Measurements from ENCODE around the gene GOLT1B.

Gene GOLT1B, protein sequence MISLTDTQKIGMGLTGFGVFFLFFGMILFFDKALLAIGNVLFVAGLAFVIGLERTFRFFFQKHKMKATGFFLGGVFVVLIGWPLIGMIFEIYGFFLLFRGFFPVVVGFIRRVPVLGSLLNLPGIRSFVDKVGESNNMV

DNA sequence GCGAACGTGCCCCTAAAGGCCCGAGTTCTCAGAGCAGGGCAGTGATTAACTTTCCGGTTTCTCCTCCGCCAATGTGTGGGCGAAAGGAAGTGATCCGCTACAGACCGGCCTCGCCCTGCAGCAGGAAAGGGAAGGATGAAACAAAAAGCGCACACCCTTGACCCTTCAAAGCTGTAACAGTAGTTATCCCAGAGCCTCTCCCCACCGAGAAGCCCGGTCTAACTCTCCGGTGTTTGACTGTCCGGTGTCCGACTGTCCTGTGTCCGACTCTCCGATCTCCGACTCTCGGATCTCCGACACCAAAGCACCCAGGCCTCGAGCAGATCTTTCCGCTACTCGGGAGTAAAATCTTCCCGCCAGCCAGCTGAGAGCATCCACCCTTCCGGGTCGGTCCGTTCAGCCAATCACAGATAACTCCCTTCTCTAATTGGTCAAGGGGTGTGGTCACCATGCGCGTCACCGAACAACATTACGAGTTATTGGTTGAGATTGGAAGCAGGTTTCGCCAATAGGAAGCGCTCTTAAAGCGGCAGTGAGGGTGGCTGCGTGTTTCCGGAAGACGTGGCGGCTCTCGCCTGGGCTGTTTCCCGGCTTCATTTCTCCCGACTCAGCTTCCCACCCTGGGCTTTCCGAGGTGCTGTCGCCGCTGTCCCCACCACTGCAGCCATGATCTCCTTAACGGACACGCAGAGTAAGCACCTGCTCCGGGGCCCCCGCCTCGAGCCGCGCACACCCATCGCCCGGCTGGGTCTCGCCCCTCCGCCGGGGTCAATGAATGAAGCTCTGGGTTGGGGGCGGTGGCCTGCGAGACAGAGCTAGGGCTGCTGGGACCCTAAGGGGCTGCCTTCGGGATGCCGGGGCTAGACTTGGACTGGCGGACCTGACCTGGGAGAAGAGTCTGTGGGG lies at the start of gene GOLT1B, which contains the start of gene RECQL:
GOLT1B (plus strand) TSS at position 532 of the 906 bp plus-strand sequence; CDS start at position 667, 135 bp downstream.
RECQL (minus strand) TSS at position 378 of the 906 bp plus-strand sequence. CDS start 2,065 bp downstream, outside the sequence.
- Histone ChIP-seq H3K9me3 (ENCODE audit: insufficient read depth, low read length, severe bottlenecking) (no peaks in the 10 kb centered on the region), H3K4me2 (ENCODE audit: insufficient read depth, low read length) (peak within 1 kb of the TSS; percentile 87), H3K9ac (ENCODE audit: low read depth, low read length) (peak within 1 kb of the TSS; percentile 88), H3K27me3 (ENCODE audit: insufficient read depth, low read length, poor library complexity) (no peaks in the 10 kb centered on the region), H4K20me1 (ENCODE audit: insufficient read depth, low read length) (peaks cover 5% of the 10 kb centered on the region; the same call in 1 of the 2 replicates), H2AFZ (ENCODE audit: low read depth, low read length) (peak within 1 kb of the TSS; percentile 96), H3K36me3 (ENCODE audit: insufficient read depth, low read length) (peaks cover 27% of the 10 kb centered on the region), H3K79me2 (ENCODE audit: insufficient read depth, low read length) (peaks cover 76% of the 10 kb centered on the region), H3K4me3 (ENCODE audit: low read depth in 1 of 2, low read length in 2 of 2) (peak within 1 kb of the TSS; percentile 83 to 98), H3K27ac (ENCODE audit: low read length) (peak within 1 kb of the TSS; percentile 76), H3K4me1 (ENCODE audit: insufficient read depth, low read length) (peaks cover 44% of the 10 kb centered on the region)
- TF ChIP-seq, protein P1, sequence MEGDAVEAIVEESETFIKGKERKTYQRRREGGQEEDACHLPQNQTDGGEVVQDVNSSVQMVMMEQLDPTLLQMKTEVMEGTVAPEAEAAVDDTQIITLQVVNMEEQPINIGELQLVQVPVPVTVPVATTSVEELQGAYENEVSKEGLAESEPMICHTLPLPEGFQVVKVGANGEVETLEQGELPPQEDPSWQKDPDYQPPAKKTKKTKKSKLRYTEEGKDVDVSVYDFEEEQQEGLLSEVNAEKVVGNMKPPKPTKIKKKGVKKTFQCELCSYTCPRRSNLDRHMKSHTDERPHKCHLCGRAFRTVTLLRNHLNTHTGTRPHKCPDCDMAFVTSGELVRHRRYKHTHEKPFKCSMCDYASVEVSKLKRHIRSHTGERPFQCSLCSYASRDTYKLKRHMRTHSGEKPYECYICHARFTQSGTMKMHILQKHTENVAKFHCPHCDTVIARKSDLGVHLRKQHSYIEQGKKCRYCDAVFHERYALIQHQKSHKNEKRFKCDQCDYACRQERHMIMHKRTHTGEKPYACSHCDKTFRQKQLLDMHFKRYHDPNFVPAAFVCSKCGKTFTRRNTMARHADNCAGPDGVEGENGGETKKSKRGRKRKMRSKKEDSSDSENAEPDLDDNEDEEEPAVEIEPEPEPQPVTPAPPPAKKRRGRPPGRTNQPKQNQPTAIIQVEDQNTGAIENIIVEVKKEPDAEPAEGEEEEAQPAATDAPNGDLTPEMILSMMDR (IDR thresholded peaks at IDR 0.05; ENCODE audit: borderline replicate concordance, extremely low read depth, low read length, poor library complexity, severe bottlenecking) = no peak
- no peak for TF ChIP-seq EZH2 (IDR thresholded peaks at IDR 0.05; ENCODE audit: borderline replicate concordance, low read depth, low read length, severe bottlenecking)
- DNase-seq (peak; percentile 93), ATAC-seq (ENCODE audit: insufficient read depth, low read depth) (peak; percentile 94)

GRCh38 chr12:21453312-21453852 lies 48.2 kb upstream of the GOLT1B start:
- DNase-seq = no peak
- H3K79me2 ChIP-seq (ENCODE audit: insufficient read depth, low read length) = no peaks in the 10 kb centered on the region
- H3K9ac ChIP-seq (ENCODE audit: low read depth, low read length) = no peak overlapping the region
- no peaks in the 10 kb centered on the region for H3K27me3 ChIP-seq (ENCODE audit: insufficient read depth, low read length, poor library complexity)
- no peaks in the 10 kb centered on the region for H3K9me3 ChIP-seq (ENCODE audit: insufficient read depth, low read length, severe bottlenecking)
- H3K4me2 ChIP-seq (ENCODE audit: insufficient read depth, low read length) = no peak overlapping the region
- H3K4me1 ChIP-seq (ENCODE audit: insufficient read depth, low read length) = peaks cover 22% of the 10 kb centered on the region
- H3K36me3 ChIP-seq (ENCODE audit: insufficient read depth, low read length) = peaks cover 48% of the 10 kb centered on the region
- H3K27ac ChIP-seq (ENCODE audit: low read length) = no peak overlapping the region
- no peak for TF ChIP-seq EZH2 (IDR thresholded peaks at IDR 0.05; ENCODE audit: borderline replicate concordance, low read depth, low read length, severe bottlenecking)
- TF ChIP-seq, protein P1 (IDR thresholded peaks at IDR 0.05; ENCODE audit: borderline replicate concordance, extremely low read depth, low read length, poor library complexity, severe bottlenecking) = no peak
- no peak overlapping the region for H3K4me3 ChIP-seq (ENCODE audit: low read depth in 1 of 2, low read length in 2 of 2)
- no peak overlapping the region for H2AFZ ChIP-seq (ENCODE audit: low read depth, low read length)
- ATAC-seq (ENCODE audit: insufficient read depth, low read depth) = no peak
- H4K20me1 ChIP-seq (ENCODE audit: insufficient read depth, low read length) = no peaks in the 10 kb centered on the region

DNA sequence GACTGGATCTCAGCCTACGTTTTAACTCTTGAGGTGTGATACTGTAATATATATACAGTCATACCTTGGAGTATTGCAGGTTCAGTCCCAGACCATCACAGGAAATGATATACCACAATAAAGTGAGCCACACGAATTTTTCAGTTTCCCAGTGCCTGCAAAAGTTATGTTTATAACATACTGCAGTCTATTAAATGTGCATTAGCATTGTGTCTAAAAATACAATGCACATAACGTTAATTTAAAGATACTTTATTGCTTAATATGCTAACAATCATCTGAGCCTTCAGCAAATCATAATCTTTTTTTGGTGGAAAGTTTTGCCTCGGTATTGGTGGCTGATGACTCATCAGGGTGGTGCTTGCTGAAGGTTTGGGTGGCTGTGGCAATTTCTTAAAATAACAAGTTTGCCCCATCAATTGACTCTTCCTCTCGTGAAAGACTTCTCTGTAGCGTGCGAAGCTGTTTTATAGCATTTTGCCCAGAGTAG lies 45.3 kb upstream of the GOLT1B start:
- ATAC-seq (ENCODE audit: insufficient read depth, low read depth) (peak; percentile 94), DNase-seq (peak; percentile 28)
- H3K79me2 ChIP-seq (ENCODE audit: insufficient read depth, low read length) = no peaks in the 10 kb centered on the region
- H3K9ac ChIP-seq (ENCODE audit: low read depth, low read length) = no peak overlapping the region
- no peaks in the 10 kb centered on the region for H3K9me3 ChIP-seq (ENCODE audit: insufficient read depth, low read length, severe bottlenecking)
- no peaks in the 10 kb centered on the region for H3K27me3 ChIP-seq (ENCODE audit: insufficient read depth, low read length, poor library complexity)
- peak overlapping the region; percentile 55 for H3K27ac ChIP-seq (ENCODE audit: low read length)
- no peaks in the 10 kb centered on the region for H4K20me1 ChIP-seq (ENCODE audit: insufficient read depth, low read length)
- no peak overlapping the region for H3K4me3 ChIP-seq (ENCODE audit: low read depth in 1 of 2, low read length in 2 of 2)
- H3K36me3 ChIP-seq (ENCODE audit: insufficient read depth, low read length) = peaks cover 44% of the 10 kb centered on the region
- H2AFZ ChIP-seq (ENCODE audit: low read depth, low read length) = no peak overlapping the region
- peaks cover 22% of the 10 kb centered on the region for H3K4me1 ChIP-seq (ENCODE audit: insufficient read depth, low read length)
- TF ChIP-seq EZH2 (IDR thresholded peaks at IDR 0.05; ENCODE audit: borderline replicate concordance, low read depth, low read length, severe bottlenecking) = no peak
- TF ChIP-seq, protein P1 (IDR thresholded peaks at IDR 0.05; ENCODE audit: borderline replicate concordance, extremely low read depth, low read length, poor library complexity, severe bottlenecking) = no peak
- H3K4me2 ChIP-seq (ENCODE audit: insufficient read depth, low read length) = peak overlapping the region; percentile 29; the same call in 1 of the 2 replicates

Data from DND-41 (cell line).